Activated CD4-positive, alpha-beta T cell treated with anti-CD3 and anti-CD28 coated beads, Interleukin-2, amount 50 U/mL, for 48 hours (primary cell): Measurements from ENCODE around the gene BAG1.

Source experiments
- DNase-seq, 2 experiments: peaks; one replicate each; pipeline ENCODE4 v3.0.0-alpha.2; 2020

The BAG1 gene

DNA sequence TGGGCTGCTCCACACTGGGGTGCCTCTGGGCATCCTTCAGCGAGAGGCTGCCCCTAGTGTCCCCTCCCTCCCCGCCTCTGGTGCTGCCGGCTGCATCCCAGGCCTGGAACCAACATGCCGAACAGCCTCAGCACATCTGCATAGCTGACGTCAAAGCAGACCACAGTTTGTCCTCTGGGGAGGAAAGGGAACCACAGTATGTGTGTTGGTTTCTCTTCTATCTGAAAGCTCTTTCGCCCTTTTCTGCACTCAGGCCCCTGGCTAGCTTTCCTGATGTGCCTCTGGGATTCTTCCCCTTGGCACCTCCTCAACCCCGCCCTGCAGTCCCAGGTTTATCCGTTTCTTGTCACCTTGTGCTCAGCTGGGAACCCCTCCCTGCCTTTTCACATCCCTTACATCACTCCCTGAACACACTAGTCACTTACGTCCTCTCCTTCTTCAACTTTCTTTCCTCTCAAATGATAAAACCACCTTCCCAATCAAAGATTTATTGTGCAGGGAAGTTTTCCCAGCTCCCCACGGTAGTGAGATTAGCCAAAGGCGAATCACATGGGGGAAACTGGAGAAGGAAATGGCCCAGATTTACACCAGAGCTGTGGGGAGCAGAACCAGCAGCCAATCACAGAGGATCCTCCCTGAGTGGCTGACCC is 61.8 kb downstream of the BAG1 start:
- peak; percentile 26 to 37 for DNase-seq
